ENCODE results near the gene FRRS1. TPM values are rescaled to one million over a fixed set of nuclear protein-coding genes. Genes with fewer than 3 reads are reported as not detected.

Gene FRRS1
- polyA plus RNA-seq, 2 of the 4 experiments (the other 2 are of a cell fraction): 2.4 to 4.9 TPM

GRCh38 chr1:99697580-99697979, 68.9 kb downstream of the FRRS1 start:
- 8% methylated on average over 1 of the region's 1 CpG for WGBS (ENCODE audit: missing lambda C conversion rate)
- CTCF ChIA-PET: interaction anchor here (1.3 kb wide), 1 partner anchor 9 kb away, joined by 4 read pairs; no protein-coding TSS in a partner anchor
- ATAC-seq (no peak), FAIRE-seq (no peak), DNase-seq (ENCODE audit: low read depth in 1 of 2, low spot score in 1 of 2) (no peak)
- no peak overlapping the region for H3K27ac ChIP-seq
- no peaks in the 10 kb centered on the region for H3K4me1 ChIP-seq
- no peak overlapping the region for H3K4me2 ChIP-seq
- no peak for TF ChIP-seq HES2 (IDR thresholded peaks at IDR 0.05)
- TF ChIP-seq USF2 (IDR thresholded peaks at IDR 0.05): no peak
- TF ChIP-seq REST (IDR thresholded peaks at IDR 0.05): no peak
- peak; percentile 85 for TF ChIP-seq MAFK (IDR thresholded peaks at IDR 0.05; ENCODE audit: partially characterized antibody)
- no peak for TF ChIP-seq CBX2 (IDR thresholded peaks at IDR 0.05; ENCODE audit: borderline replicate concordance, low read depth)
- no peak for TF ChIP-seq JUNB (IDR thresholded peaks at IDR 0.05)
- H3K4me3 ChIP-seq: no peak overlapping the region
- H3K9me3 ChIP-seq: 0 out of 3 replicates have a peak, but pooled peaks cover 3% of the 10 kb centered on the region
- POLR2A ChIA-PET: no interaction called here

GRCh38 chr1:99696616-99697015, 69.8 kb downstream of the FRRS1 start:
- CTCF ChIA-PET: interaction anchor here (0.7 to 3.1 kb wide), 3 partner anchors 10 to 215 kb away, joined by 3 to 14 read pairs (median 4); no protein-coding TSS in a partner anchor
- TF ChIP-seq HMGXB4 (CRISPR knock-in tag; IDR thresholded peaks at IDR 0.05; ENCODE audit: borderline replicate concordance): no peak
- no peak for TF ChIP-seq ZC3H11A (IDR thresholded peaks at IDR 0.05)
- no peak for TF ChIP-seq ZSCAN20 (CRISPR knock-in tag; IDR thresholded peaks at IDR 0.05)
- TF ChIP-seq TP53 (CRISPR knock-in tag; IDR thresholded peaks at IDR 0.05): no peak
- no peak for TF ChIP-seq CTCF (IDR thresholded peaks at IDR 0.05)
- TF ChIP-seq PBX3 (IDR thresholded peaks at IDR 0.05): no peak
- TF ChIP-seq FOSB (CRISPR knock-in tag; IDR thresholded peaks at IDR 0.05): no peak
- TF ChIP-seq REST (IDR thresholded peaks at IDR 0.05): 0 out of 2 replicates have a peak, but pooled peaks have one; percentile 25
- no peak for TF ChIP-seq MAFK (IDR thresholded peaks at IDR 0.05; ENCODE audit: partially characterized antibody)
- FAIRE-seq (no peak), DNase-seq (ENCODE audit: low read depth in 1 of 2, low spot score in 1 of 2) (no peak), ATAC-seq (no peak)
- 0 out of 3 replicates have a peak, but pooled peaks cover 1% of the 10 kb centered on the region for H3K9me3 ChIP-seq
- no peak overlapping the region for H3K4me2 ChIP-seq
- H3K27ac ChIP-seq: no peak overlapping the region
- POLR2A ChIA-PET: no interaction called here
- H3K4me3 ChIP-seq: no peak overlapping the region
- H3K4me1 ChIP-seq: no peaks in the 10 kb centered on the region
- WGBS (ENCODE audit: missing lambda C conversion rate): 56% methylated on average over 2 of the region's 2 CpGs

All from A549 (cell line).